HepG2 (cell line): ENCODE measurements around the gene FAF1. TPM values are rescaled to one million over a fixed set of nuclear protein-coding genes. Genes with fewer than 3 reads are reported as not detected.

Experiments used
- BCL6 ChIP-seq: IDR thresholded peaks from 2 replicates; pipeline ENCODE4 v1.6.1; 2016; ENCODE audit warnings: missing genetic modification reagents, missing compliant biosample characterization
- CHD4 ChIP-seq: fragments of 200-600 bp; sonication (generic); IDR thresholded peaks from 2 replicates; pipeline ENCODE4 v1.7.0; 2017; ENCODE audit warnings: mild to moderate bottlenecking, low read length, borderline replicate concordance
- HNF1B ChIP-seq: sonication (generic); formaldehyde crosslinking; IDR thresholded peaks from 2 replicates; pipeline ENCODE4 v1.5.1; 2020; ENCODE audit warnings: mild to moderate bottlenecking, moderate library complexity, missing genetic modification reagents
- HNRNPUL1 ChIP-seq: fragments of 200-400 bp; formaldehyde crosslinking; IDR thresholded peaks from 2 replicates; pipeline ENCODE4 v1.6.1; 2017; ENCODE audit warnings: low read depth, mild to moderate bottlenecking, low read length, moderate library complexity
- JUNB ChIP-seq: sonication (generic); formaldehyde crosslinking; IDR thresholded peaks from 2 replicates; pipeline ENCODE4 v1.8.0; 2022; ENCODE audit warnings: missing genetic modification reagents, mild to moderate bottlenecking, borderline replicate concordance
- RFX5 ChIP-seq: IDR thresholded peaks from 2 replicates; pipeline ENCODE4 v1.6.1; 2011; ENCODE audit warnings: low read depth, low read length, improper control_type of control experiment
- SALL1 ChIP-seq: sonication (generic); formaldehyde crosslinking; IDR thresholded peaks from 2 replicates; pipeline ENCODE4 v1.8.0; 2022; ENCODE audit warnings: mild to moderate bottlenecking, missing genetic modification reagents
- SAP130 ChIP-seq: IDR thresholded peaks from 2 replicates; pipeline ENCODE4 v1.6.1; 2016; ENCODE audit warnings: low read depth
- SPEN ChIP-seq: sonication (generic); formaldehyde crosslinking; IDR thresholded peaks from 2 replicates; pipeline ENCODE4 v1.5.1; 2020; ENCODE audit warnings: low read depth, mild to moderate bottlenecking, missing genetic modification reagents
- TBP ChIP-seq: sonication (generic); formaldehyde crosslinking; IDR thresholded peaks from 2 replicates; pipeline ENCODE4 v1.5.0; 2020; ENCODE audit warnings: missing genetic modification reagents
- TBX2 ChIP-seq: sonication (generic); formaldehyde crosslinking; IDR thresholded peaks from 2 replicates; pipeline ENCODE4 v1.5.0; 2020; ENCODE audit warnings: missing genetic modification reagents, mild to moderate bottlenecking, borderline replicate concordance
- TERF1 ChIP-seq: sonication (generic); formaldehyde crosslinking; IDR thresholded peaks from 2 replicates; pipeline ENCODE4 v1.8.0; 2022; ENCODE audit warnings: mild to moderate bottlenecking, missing genetic modification reagents, moderate library complexity
- ZFYVE20 ChIP-seq: sonication (generic); formaldehyde crosslinking; IDR thresholded peaks from 2 replicates; pipeline ENCODE4 v1.8.0; 2023; ENCODE audit warnings: low read depth, mild to moderate bottlenecking, moderate library complexity, missing genetic modification reagents, borderline replicate concordance
- polyA plus RNA-seq, 8 experiments: library from polyadenylated mRNA; depleted of rRNA in 3 of 8; stranded (reverse) in 7 of 8; unstranded in 1 of 8; fragments of >200 nt; fragmentation: Illumina TruSeq in 4 of 8; extraction: Trizol in 4 of 8; gene quantifications; 2 replicates each; pipeline versions ENCODE4 v1.2.1 to v1.2.3, GENCODE V29; 2011 to 2016; ENCODE audit warnings: low read depth in 4 of 8, missing spikeins in 1 of 8, mixed read lengths in 1 of 8; ENCODE audit not compliant: insufficient read depth in 1 of 8
- total RNA-seq, 5 experiments: library from RNA; depleted of rRNA; stranded (reverse); fragments of >200 nt; fragmentation: Illumina TruSeq; extraction: Trizol; gene quantifications; 2 replicates each; pipeline ENCODE4 v1.2.3, GENCODE V29; 2016; ENCODE audit warnings: low read depth in 1 of 5
- TF ChIP-seq, protein P1 (sequence below): sonication (generic); formaldehyde crosslinking; IDR thresholded peaks from 2 replicates; pipeline ENCODE4 v1.4.0; 2020; ENCODE audit warnings: low read depth, mild to moderate bottlenecking, missing genetic modification reagents
- TF ChIP-seq, protein P2 (sequence below), 2 experiments: fragments of 450-650 bp in 1 of 2; sonication (generic) in 1 of 2; formaldehyde crosslinking; IDR thresholded peaks; 2 replicates each; pipeline versions ENCODE4 v1.5.0 to v1.8.0; 2020 to 2022; ENCODE audit warnings: mild to moderate bottlenecking in 1 of 2, missing genetic modification reagents in 1 of 2
- TF ChIP-seq, protein P3 (sequence below): IDR thresholded peaks from 2 replicates; pipeline ENCODE4 v1.6.1; 2016; ENCODE audit warnings: low read depth

FAF1 gene
- total and polyA plus RNA-seq, 2 of the 13 experiments (the other 11 are each of a cell fraction or from before 2014, with no cell fraction given): 19.4 to 63.3 TPM

GRCh38 chr1:50527249-50527986 is 432.6 kb downstream of the FAF1 start (continued):
- TF ChIP-seq, protein P1, sequence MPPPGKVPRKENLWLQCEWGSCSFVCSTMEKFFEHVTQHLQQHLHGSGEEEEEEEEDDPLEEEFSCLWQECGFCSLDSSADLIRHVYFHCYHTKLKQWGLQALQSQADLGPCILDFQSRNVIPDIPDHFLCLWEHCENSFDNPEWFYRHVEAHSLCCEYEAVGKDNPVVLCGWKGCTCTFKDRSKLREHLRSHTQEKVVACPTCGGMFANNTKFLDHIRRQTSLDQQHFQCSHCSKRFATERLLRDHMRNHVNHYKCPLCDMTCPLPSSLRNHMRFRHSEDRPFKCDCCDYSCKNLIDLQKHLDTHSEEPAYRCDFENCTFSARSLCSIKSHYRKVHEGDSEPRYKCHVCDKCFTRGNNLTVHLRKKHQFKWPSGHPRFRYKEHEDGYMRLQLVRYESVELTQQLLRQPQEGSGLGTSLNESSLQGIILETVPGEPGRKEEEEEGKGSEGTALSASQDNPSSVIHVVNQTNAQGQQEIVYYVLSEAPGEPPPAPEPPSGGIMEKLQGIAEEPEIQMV (CRISPR knock-in tag): 0 out of 2 replicates have a peak, but pooled peaks have one; percentile 29
- peak; percentile 82 for TF ChIP-seq SALL1
- peak; percentile 53; the same call in 1 of the 2 replicates for TF ChIP-seq SPEN
- TF ChIP-seq, protein P2, sequence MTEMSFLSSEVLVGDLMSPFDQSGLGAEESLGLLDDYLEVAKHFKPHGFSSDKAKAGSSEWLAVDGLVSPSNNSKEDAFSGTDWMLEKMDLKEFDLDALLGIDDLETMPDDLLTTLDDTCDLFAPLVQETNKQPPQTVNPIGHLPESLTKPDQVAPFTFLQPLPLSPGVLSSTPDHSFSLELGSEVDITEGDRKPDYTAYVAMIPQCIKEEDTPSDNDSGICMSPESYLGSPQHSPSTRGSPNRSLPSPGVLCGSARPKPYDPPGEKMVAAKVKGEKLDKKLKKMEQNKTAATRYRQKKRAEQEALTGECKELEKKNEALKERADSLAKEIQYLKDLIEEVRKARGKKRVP (CRISPR knock-in tag; IDR thresholded peaks at IDR 0.05): peak in 1 of 2 experiments; percentile 76; a peak in 2 of 4 replicates
- TF ChIP-seq SAP130 (CRISPR knock-in tag): 0 out of 2 replicates have a peak, but pooled peaks have one; percentile 36
- peak; percentile 99 for TF ChIP-seq HNRNPUL1
- TF ChIP-seq RFX5: no peak
- TF ChIP-seq JUNB (CRISPR knock-in tag): peak; percentile 30; the same call in 1 of the 2 replicates
- TF ChIP-seq HNF1B: peak; percentile 76
- TF ChIP-seq TERF1 (CRISPR knock-in tag): no peak
- peak; percentile 75; the same call in 1 of the 2 replicates for TF ChIP-seq CHD4
- peak; percentile 46; the same call in 1 of the 2 replicates for TF ChIP-seq TBX2
- TF ChIP-seq, protein P3, sequence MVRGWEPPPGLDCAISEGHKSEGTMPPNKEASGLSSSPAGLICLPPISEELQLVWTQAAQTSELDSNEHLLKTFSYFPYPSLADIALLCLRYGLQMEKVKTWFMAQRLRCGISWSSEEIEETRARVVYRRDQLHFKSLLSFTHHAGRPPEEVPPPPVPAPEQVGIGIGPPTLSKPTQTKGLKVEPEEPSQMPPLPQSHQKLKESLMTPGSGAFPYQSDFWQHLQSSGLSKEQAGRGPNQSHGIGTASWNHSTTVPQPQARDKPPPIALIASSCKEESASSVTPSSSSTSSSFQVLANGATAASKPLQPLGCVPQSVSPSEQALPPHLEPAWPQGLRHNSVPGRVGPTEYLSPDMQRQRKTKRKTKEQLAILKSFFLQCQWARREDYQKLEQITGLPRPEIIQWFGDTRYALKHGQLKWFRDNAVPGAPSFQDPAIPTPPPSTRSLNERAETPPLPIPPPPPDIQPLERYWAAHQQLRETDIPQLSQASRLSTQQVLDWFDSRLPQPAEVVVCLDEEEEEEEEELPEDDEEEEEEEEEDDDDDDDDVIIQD (CRISPR knock-in tag): peak; percentile 81
- peak; percentile 53; the same call in 1 of the 2 replicates for TF ChIP-seq BCL6 (CRISPR knock-in tag)
- TF ChIP-seq ZFYVE20 (CRISPR knock-in tag): no peak
- no peak for TF ChIP-seq TBP (CRISPR knock-in tag)
